GM12891 (cell line): ENCODE data around the gene RADIL.

Experiments
- POLR2A ChIP-seq: IDR thresholded peaks from 2 replicates; pipeline ENCODE4 v1.6.1; 2011; ENCODE audit warnings: low read depth, low read length, control low read depth
- POLR2AphosphoS5 ChIP-seq: IDR thresholded peaks from 2 replicates; pipeline ENCODE4 v1.6.1; 2011; ENCODE audit warnings: low read depth, low read length, control low read depth
- POU2F2 ChIP-seq: IDR thresholded peaks from 2 replicates; pipeline ENCODE4 v1.6.1; 2011; ENCODE audit warnings: low read depth, mild to moderate bottlenecking, control low read depth, low read length, moderate library complexity
- SPI1 ChIP-seq: IDR thresholded peaks from 2 replicates; pipeline ENCODE4 v1.6.1; 2011; ENCODE audit warnings: low read depth, low read length, control low read depth
- TAF1 ChIP-seq: IDR thresholded peaks from 2 replicates; pipeline ENCODE4 v1.6.1; 2011; ENCODE audit warnings: low read depth, low read length, control low read depth

GRCh38 chr7:4830176-4830575, 53.3 kb downstream of the RADIL start:
- TF ChIP-seq POLR2A (no peak), TAF1 (no peak), POLR2AphosphoS5 (no peak), SPI1 (no peak), POU2F2 (no peak)
